ENCODE data around the gene RNF4.

RNF4 gene

DNA sequence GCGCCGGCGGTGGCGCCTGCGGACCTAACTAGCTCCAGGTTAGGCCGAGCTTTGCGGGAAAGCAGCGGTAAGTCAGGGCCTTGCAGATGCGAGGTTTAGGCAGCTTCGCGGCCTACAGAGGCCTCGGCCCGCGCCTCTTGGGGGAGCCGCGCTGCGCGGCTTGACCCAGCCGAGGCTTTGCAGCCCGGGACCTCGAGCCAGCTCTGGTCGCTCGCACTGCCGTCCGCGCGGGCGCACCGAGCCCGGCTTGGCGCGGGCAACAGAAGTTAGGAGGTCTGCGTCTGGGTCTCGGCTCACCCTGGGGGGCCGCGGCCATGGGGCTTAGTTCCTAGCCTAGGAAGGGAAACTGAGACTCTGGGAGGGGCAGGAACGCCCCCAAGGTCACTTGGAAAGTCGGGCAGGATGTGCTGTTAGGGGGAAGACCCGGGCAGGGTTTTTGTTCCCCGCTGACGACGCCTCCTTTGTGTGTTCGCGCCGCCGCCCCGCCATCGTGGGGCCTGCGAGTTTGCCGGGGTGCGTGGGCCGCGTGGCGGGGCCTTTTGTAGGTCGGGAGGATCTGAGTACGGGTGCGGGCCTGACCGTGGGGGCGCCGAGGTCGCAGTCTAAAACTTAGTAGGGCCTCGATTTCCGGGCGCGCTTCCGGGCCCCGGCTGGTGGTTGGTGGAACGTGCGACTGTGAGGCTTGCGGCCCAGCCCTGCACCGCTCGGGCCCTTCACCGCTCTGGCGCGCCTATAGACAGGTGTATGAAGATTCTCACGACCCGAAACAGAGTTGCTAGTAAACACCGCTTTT, 482 bp downstream of the RNF4 start:
- Histone ChIP-seq H3K27ac (peak overlapping the region; percentile 10), H3K4me3 (ENCODE audit: low read depth, low read length) (peak overlapping the region; percentile 93), H3K36me3 (replicated peaks) (peaks cover 12% of the 10 kb centered on the region), H3K27me3 (replicated peaks) (no peaks in the 10 kb centered on the region)
- DNase-seq = no peak
- no peak for TF ChIP-seq CTCF (IDR thresholded peaks at IDR 0.05; ENCODE audit: low read depth, low read length, missing control alignments)
- in situ Hi-C loops (cut with HindIII; ENCODE audit: low pct_ligation_motif_present, low sequenced_read_pairs) = no loop called here

DNA sequence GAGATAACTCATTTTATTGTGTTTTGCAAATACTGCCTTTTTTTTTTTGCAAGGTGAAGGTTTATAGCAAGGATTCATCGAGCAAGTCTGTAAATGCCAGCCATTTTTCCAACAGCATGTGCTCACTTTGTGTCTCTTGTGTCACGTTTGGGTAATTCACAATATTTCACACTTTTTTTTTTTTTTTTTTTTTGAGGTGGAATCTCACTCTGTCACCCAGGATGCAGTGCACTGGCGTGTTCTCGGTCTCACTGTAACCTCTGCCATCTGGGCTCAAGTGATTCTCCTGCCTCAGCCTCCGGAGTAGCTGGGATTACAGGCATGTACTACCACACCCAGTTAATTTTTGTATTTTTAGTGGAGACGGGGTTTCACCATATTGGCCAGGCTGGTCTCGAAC, 1.9 kb downstream of the RNF4 start:
- H3K27ac ChIP-seq = no peak overlapping the region
- DNase-seq = no peak
- no peak overlapping the region for H3K4me3 ChIP-seq (ENCODE audit: low read depth, low read length)
- no peaks in the 10 kb centered on the region for H3K27me3 ChIP-seq (replicated peaks)
- in situ Hi-C loops (cut with HindIII; ENCODE audit: low pct_ligation_motif_present, low sequenced_read_pairs) = no loop called here
- TF ChIP-seq CTCF (IDR thresholded peaks at IDR 0.05; ENCODE audit: low read depth, low read length, missing control alignments) = no peak
- peaks cover 12% of the 10 kb centered on the region for H3K36me3 ChIP-seq (replicated peaks)

GRCh38 chr4:2472187-2472586, 3.3 kb downstream of the RNF4 start:
- H3K4me3 ChIP-seq (ENCODE audit: low read depth, low read length) = no peak overlapping the region
- H3K36me3 ChIP-seq (replicated peaks) = peaks cover 14% of the 10 kb centered on the region
- in situ Hi-C loops (cut with HindIII; ENCODE audit: low pct_ligation_motif_present, low sequenced_read_pairs) = no loop called here
- no peaks in the 10 kb centered on the region for H3K27me3 ChIP-seq (replicated peaks)
- no peak for TF ChIP-seq CTCF (IDR thresholded peaks at IDR 0.05; ENCODE audit: low read depth, low read length, missing control alignments)
- DNase-seq = no peak
- H3K27ac ChIP-seq = peak overlapping the region; percentile 2

DNA sequence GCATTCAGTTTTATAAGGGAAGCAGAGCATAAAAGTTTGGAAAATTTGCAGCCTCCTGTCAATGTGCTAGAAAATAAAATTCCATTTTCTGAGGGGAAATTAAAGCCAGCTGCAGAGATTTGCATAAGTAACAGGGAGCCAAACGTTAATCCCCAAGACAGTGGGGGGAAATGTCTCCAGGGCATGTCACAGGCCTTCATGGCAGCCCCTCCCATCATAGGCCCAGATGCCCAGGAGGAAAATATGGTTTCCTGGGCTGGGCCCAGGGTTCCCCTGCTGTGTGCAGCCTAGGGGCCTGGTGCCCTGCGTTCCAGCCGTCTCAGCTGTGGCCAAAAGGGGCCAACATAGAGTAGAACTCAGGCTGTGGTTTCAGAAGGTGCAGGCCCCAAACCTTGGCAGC, 9.3 kb downstream of the RNF4 start:
- peaks cover 3% of the 10 kb centered on the region for H3K36me3 ChIP-seq (replicated peaks)
- no peak overlapping the region for H3K4me3 ChIP-seq (ENCODE audit: low read depth, low read length)
- H3K27me3 ChIP-seq (replicated peaks) = no peaks in the 10 kb centered on the region
- no peak for DNase-seq
- H3K27ac ChIP-seq = no peak overlapping the region
- in situ Hi-C loops (cut with HindIII; ENCODE audit: low pct_ligation_motif_present, low sequenced_read_pairs) = no loop called here
- TF ChIP-seq CTCF (IDR thresholded peaks at IDR 0.05; ENCODE audit: low read depth, low read length, missing control alignments) = no peak

DNA sequence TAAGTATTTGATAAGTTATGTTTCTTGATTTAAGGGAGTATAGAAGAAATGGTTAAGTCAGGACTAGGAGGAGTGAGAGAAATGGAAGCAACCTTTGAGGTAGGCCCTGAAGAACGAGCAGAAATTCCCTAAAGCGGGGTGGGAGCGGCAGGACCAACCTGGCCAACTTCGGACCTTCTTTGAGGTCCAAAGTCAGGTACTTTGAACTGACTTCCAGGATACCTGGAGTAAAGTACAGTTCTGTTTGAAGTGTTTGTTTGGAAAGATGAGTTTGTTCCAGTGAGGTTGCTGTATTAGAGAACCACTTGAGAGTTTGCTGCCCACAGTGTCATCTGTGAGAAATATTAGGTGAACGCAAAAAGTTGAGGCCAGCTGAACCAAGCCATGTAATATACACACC, 11.7 kb downstream of the RNF4 start:
- TF ChIP-seq CTCF (IDR thresholded peaks at IDR 0.05; ENCODE audit: low read depth, low read length, missing control alignments) = no peak
- peaks cover 3% of the 10 kb centered on the region for H3K36me3 ChIP-seq (replicated peaks)
- H3K4me3 ChIP-seq (ENCODE audit: low read depth, low read length) = no peak overlapping the region
- no peak overlapping the region for H3K27ac ChIP-seq
- in situ Hi-C loops (cut with HindIII; ENCODE audit: low pct_ligation_motif_present, low sequenced_read_pairs) = no loop called here
- no peaks in the 10 kb centered on the region for H3K27me3 ChIP-seq (replicated peaks)
- no peak for DNase-seq

GRCh38 chr4:2482192-2482591, 13.3 kb downstream of the RNF4 start:
- DNase-seq = no peak
- in situ Hi-C loops (cut with HindIII; ENCODE audit: low pct_ligation_motif_present, low sequenced_read_pairs) = no loop called here
- no peak for TF ChIP-seq CTCF (IDR thresholded peaks at IDR 0.05; ENCODE audit: low read depth, low read length, missing control alignments)
- no peak overlapping the region for H3K4me3 ChIP-seq (ENCODE audit: low read depth, low read length)
- no peaks in the 10 kb centered on the region for H3K36me3 ChIP-seq (replicated peaks)
- H3K27ac ChIP-seq = no peak overlapping the region
- H3K27me3 ChIP-seq (replicated peaks) = no peaks in the 10 kb centered on the region
